ENCODE results near the gene CDC27. TPM values are rescaled to one million over a fixed set of nuclear protein-coding genes. Genes with fewer than 3 reads are reported as not detected.
A peak's percentile ranks its signal among the peaks of the same experiment; 100 is the strongest.

The CDC27 gene
- total RNA-seq, 4 donors from 2014 or later = 26.5 to 65.9 (median 49.4) TPM

DNA sequence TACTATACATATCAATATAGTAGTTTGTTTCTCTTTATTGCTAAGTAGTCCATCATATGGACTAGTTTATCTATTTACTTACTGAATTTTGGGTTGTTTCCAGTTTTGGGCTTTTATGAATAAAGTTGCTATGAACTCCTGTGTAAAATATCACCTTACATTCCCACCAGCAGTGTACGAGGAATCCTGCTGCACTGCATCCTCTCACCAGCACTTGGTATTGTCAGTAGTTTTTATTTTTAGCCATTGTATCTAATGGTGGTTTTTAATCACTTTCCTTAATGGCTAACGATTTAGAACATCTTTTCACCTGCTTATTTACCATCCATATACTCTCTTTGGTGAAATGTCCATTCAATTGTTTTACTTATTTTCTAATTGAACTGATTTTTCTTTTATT, 24.0 kb downstream of the CDC27 start:
- Histone ChIP-seq H3K27ac (peak overlapping the region in 1 of 4 donors; percentile 13), H3K36me3 (peaks cover 0 to 5% of the 10 kb centered on the region in 2 donors), H3K9me3 (no peaks in the 10 kb centered on the region), H3K4me3 (no peak overlapping the region), H3K27me3 (no peaks in the 10 kb centered on the region), H3K4me1 (peaks cover 9 to 28% of the 10 kb centered on the region in 2 donors)
- intact Hi-C loops (cut with DNase I; ENCODE audit: low total_unique reads) (no loop called here), in situ Hi-C loops (cut with MboI; ENCODE audit: low sequenced_read_pairs in 4 of 4) (no loop called here)
- no peak for TF ChIP-seq POLR2A (IDR thresholded peaks at IDR 0.05)
- TF ChIP-seq, protein P1, sequence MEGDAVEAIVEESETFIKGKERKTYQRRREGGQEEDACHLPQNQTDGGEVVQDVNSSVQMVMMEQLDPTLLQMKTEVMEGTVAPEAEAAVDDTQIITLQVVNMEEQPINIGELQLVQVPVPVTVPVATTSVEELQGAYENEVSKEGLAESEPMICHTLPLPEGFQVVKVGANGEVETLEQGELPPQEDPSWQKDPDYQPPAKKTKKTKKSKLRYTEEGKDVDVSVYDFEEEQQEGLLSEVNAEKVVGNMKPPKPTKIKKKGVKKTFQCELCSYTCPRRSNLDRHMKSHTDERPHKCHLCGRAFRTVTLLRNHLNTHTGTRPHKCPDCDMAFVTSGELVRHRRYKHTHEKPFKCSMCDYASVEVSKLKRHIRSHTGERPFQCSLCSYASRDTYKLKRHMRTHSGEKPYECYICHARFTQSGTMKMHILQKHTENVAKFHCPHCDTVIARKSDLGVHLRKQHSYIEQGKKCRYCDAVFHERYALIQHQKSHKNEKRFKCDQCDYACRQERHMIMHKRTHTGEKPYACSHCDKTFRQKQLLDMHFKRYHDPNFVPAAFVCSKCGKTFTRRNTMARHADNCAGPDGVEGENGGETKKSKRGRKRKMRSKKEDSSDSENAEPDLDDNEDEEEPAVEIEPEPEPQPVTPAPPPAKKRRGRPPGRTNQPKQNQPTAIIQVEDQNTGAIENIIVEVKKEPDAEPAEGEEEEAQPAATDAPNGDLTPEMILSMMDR (IDR thresholded peaks at IDR 0.05 in 4 of 5, conservative IDR thresholded peaks at IDR 0.05 in 1 of 5) = no peak
- ATAC-seq (peak in 1 of 2 donors; percentile 39), DNase-seq (no peak)

DNA sequence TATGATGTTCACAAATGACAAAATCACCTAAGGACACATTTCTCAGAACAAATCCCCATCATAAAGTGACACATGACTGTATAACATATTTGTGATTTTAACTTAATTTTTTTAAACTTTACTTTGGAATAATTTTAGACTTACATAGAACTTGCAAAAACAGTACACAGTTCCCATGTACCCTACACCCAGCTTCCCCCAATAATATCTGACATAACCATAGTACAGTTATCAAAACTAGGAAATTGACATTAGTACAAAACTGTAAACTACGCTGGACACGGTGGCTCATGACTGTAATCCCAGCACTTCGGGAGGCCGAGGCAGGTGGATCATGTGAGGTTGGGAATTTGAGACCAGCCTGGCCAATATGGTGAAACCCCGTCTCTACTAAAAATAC, 24.8 kb downstream of the CDC27 start:
- in situ Hi-C loops (cut with MboI; ENCODE audit: low sequenced_read_pairs in 4 of 4) = no loop called here
- no peak for ATAC-seq
- no peaks in the 10 kb centered on the region for H3K9me3 ChIP-seq
- no peak for DNase-seq
- H3K27ac ChIP-seq = no peak overlapping the region
- intact Hi-C loops (cut with DNase I; ENCODE audit: low total_unique reads) = no loop called here
- no peaks in the 10 kb centered on the region for H3K27me3 ChIP-seq
- H3K4me1 ChIP-seq = peaks cover 9 to 28% of the 10 kb centered on the region in 2 donors
- H3K4me3 ChIP-seq = no peak overlapping the region
- no peak for TF ChIP-seq POLR2A (IDR thresholded peaks at IDR 0.05)
- TF ChIP-seq, protein P1 (IDR thresholded peaks at IDR 0.05 in 4 of 5, conservative IDR thresholded peaks at IDR 0.05 in 1 of 5) = no peak
- peaks cover 0 to 5% of the 10 kb centered on the region in 2 donors for H3K36me3 ChIP-seq

DNA sequence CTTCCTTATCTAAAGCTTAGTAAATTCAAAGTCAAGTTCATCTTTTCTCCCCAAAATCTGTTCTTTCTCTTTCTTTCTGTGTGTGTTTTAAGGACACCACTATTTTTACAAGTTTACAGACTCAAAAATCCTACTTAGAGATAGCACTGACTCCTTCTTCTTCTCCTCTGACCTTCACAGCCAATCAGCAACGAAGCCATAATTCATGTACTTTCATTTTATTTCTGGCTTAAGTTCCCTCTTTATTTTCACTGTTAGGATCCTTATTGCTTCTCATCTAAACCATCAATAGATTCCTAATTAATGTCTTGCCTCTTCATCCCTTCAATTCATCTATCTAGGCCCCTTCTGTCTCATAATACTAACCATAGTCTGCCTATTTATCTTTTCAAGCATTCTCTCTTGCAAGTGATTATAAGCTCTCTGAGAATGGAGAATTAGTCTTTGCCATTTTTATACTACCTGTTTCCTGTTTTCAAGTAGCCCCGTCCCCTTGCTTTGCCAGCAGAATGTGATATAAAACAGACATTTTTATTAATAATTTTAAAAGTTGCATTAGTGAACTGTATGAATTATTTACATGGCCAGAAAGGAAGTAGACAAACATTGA, 27.0 kb downstream of the CDC27 start:
- H3K9me3 ChIP-seq = no peaks in the 10 kb centered on the region
- in situ Hi-C loops (cut with MboI; ENCODE audit: low sequenced_read_pairs in 4 of 4) (no loop called here), intact Hi-C loops (cut with DNase I; ENCODE audit: low total_unique reads) (no loop called here)
- ATAC-seq (no peak), DNase-seq (no peak)
- H3K27me3 ChIP-seq = no peaks in the 10 kb centered on the region
- H3K27ac ChIP-seq = peak overlapping the region in 1 of 4 donors; percentile 10
- peaks cover 9 to 28% of the 10 kb centered on the region in 2 donors for H3K4me1 ChIP-seq
- TF ChIP-seq, protein P1 (IDR thresholded peaks at IDR 0.05 in 4 of 5, conservative IDR thresholded peaks at IDR 0.05 in 1 of 5) = no peak
- TF ChIP-seq POLR2A (IDR thresholded peaks at IDR 0.05) = no peak
- H3K4me3 ChIP-seq = no peak overlapping the region
- H3K36me3 ChIP-seq = peaks cover 0 to 5% of the 10 kb centered on the region in 2 donors

DNA sequence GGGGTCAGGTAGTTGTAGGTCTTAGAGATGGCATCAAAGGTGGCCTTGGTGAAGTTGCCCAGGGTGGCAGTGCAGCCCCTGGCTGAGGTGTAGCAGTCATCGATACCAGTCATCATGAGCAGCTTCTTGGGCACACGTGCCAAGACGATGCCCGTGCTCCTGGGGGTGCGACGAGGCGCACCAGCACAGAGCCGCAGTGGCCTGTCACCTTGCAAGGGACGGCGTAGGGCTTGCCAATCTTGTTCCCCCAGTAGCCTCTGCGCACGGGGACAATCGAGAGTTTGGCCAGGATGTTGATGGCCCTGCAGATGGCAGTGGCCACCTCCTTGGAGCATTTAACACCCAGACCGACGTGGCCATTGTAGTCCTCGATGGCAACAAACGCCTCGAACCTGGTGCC, 29.8 kb downstream of the CDC27 start:
- ATAC-seq = no peak
- Histone ChIP-seq H3K27ac (no peak overlapping the region), H3K36me3 (peaks cover 0 to 33% of the 10 kb centered on the region in 2 donors), H3K27me3 (no peaks in the 10 kb centered on the region), H3K4me3 (no peak overlapping the region), H3K4me1 (peaks cover 0 to 9% of the 10 kb centered on the region in 2 donors), H3K9me3 (no peaks in the 10 kb centered on the region)
- no peak for DNase-seq
- in situ Hi-C loops (cut with MboI; ENCODE audit: low sequenced_read_pairs in 4 of 4) (no loop called here), intact Hi-C loops (cut with DNase I; ENCODE audit: low total_unique reads) (no loop called here)
- TF ChIP-seq, protein P1 (IDR thresholded peaks at IDR 0.05 in 4 of 5, conservative IDR thresholded peaks at IDR 0.05 in 1 of 5) = no peak
- no peak for TF ChIP-seq POLR2A (IDR thresholded peaks at IDR 0.05)
